Measurements from ENCODE around the gene PHC2.

DNA sequence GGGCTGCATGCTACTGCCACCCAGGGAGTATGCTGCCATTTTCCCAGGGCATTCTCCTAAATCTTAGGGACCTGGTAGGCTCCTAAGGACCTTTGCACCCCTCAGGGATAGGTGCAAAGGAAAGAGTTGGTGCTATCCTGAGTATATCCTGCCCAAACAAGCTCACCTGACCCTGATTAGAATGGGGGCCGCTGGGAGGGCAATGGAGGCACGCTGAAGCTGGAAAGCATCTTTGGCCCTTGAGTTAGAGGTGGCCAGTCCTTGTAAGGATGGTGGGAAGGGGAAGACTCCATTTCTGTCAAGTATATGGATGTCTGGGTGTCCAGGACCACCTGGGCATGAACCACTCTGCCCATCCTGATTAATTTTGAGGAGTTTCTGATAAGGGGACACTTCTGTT, 61.1 kb downstream of the PHC2 start:
- no peak for TF ChIP-seq EZH2 (IDR thresholded peaks at IDR 0.05; ENCODE audit: borderline replicate concordance, low read length)
- TF ChIP-seq, protein P1, sequence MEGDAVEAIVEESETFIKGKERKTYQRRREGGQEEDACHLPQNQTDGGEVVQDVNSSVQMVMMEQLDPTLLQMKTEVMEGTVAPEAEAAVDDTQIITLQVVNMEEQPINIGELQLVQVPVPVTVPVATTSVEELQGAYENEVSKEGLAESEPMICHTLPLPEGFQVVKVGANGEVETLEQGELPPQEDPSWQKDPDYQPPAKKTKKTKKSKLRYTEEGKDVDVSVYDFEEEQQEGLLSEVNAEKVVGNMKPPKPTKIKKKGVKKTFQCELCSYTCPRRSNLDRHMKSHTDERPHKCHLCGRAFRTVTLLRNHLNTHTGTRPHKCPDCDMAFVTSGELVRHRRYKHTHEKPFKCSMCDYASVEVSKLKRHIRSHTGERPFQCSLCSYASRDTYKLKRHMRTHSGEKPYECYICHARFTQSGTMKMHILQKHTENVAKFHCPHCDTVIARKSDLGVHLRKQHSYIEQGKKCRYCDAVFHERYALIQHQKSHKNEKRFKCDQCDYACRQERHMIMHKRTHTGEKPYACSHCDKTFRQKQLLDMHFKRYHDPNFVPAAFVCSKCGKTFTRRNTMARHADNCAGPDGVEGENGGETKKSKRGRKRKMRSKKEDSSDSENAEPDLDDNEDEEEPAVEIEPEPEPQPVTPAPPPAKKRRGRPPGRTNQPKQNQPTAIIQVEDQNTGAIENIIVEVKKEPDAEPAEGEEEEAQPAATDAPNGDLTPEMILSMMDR (IDR thresholded peaks at IDR 0.05; ENCODE audit: low read length), result no peak
